Activated CD4-positive, alpha-beta T cell treated with anti-CD3 and anti-CD28 coated beads for 1 hour (primary cell): ENCODE measurements around the gene ZNF646.

Experiments
- DNase-seq: peaks from one replicate; pipeline ENCODE4 v3.0.0-alpha.2; 2020

The ZNF646 gene

DNA sequence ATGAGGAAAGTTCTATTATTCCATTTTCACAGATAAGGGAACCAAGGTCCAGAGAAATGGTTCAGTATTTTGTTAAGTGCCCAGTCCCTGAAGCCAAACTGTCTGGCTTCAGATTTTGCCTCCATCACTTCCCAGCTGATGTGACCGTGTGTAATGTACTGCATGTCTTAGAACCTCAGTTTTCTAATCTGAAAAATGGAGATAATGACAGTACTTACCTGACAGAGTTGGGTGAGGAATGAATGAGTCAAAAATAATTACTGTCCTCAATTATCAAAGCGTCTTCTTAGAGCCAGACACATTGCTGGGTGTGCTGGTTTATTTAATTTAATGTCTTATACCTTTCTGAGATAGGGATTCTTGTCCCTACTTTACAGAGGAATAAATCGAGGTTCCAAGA is 6.9 kb upstream of the ZNF646 start:
- DNase-seq: no peak

DNA sequence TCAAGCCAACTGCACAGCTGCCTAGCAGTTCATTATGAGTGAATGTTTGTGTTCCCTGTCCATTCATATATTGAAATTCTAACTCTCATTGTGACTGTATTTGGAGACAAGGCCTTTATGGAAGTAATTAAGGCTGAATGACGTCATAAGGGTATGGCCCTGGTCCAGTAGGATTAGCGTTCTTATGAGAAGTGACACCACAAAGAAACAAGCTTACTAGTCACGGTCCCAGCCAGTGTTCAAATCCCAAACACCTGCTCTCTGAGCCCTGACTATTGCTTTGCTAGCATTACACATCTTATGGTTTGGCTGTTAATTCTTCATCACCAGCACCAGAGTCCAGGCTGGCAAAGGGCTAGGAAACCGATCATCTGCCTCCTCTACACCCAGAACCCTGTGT is 2.4 kb upstream of the ZNF646 start:
- DNase-seq: no peak

DNA sequence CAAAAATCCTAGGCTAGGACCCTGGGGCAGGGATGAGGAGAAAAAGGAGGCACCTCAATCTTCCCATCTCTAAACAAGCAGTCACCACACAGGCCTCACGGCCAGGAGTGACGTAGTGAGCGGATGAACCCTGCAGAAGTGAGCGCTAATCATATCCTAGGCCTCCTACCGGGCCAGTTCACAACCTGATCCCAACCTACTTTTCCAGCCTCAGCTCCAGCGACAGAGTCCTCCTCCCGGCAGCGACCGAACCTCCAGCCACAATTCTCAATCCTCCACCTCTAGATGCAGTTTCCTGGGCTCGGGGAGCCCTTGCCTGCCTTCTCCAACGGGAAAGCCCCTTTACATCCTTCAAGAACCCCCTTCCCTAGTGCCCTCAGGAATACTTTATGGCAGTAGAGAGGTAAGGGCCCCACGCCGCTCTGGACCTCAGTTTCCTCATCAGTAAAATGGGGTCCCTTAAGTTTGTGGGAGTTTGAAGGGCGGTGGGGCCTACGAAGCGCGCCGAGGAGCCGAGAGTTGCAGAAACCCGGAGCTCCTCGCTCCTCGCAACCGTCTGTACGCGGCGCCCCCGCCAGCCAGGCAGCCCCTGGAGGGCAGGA is 1.6 kb upstream of the ZNF646 start:
- no peak for DNase-seq

DNA sequence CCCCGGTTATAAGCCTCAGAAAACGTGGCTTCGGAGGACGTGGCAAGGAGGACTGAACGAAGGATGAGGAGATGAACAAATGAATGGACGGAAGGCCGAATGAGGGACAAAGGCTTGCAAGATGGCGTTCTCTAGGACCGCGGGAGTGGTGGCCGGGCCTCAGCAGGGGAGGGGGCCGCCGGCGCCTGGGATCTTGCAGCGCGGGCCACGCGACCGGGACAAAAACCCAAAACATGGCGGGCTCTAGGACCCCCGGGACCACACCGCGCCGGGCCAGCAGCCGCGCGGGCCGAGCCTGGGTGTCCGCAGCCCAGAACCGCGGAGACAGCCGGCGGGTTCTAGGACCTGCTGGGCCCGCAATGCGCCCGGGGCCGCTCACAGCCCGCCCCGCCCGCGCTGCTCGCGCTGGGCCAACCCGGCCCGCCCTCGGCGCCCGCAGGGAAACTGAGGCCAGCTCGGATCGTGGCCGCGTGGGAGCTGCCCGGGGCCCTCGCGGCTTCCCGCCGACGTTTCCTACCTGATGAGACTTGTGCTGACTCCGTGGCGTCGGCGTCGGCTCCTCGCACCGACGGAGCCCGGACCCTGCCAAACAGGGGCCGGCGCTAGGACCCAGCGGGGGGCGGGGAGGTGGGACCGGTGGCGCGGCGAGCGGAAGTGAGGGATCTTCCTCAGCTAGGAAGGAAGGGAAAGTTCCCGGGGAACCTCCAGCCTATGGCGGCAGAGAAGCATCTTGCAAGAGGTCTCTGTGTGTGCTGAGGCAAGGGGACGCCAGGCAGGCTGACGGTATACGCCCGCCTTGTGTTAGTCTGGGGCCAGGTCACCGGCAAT is 866 bp upstream of the ZNF646 start:
- DNase-seq: peak; percentile 71

DNA sequence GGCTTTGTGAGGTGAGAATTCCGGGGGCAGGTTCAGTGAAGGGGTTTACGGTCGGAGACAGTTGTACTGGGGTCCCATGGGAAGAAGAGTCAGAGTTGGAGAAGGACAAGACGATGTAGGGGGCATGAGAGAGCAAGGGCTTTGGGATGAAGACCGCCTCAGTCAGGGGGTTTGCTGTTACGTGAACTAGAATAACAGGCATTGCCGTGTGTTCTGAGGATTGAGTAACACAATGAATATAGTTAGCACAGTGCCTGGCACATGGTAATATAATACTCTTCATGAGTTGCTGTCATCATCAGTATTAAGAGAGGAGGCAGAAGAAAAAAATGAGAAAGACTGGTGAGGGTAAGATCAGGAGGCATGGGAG is 577 bp downstream of the ZNF646 start:
- no peak for DNase-seq

DNA sequence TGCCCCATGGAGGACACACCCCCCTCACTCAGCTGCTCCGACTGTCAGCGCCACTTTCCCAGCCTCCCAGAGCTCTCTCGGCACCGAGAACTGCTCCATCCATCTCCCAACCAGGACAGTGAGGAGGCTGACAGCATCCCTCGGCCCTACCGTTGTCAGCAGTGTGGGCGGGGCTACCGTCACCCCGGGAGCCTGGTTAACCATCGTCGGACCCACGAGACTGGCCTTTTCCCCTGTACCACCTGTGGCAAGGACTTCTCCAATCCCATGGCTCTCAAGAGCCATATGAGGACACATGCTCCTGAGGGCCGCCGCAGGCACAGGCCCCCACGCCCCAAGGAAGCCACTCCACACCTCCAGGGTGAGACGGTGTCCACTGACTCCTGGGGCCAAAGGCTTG is 2.1 kb downstream of the ZNF646 start:
- DNase-seq: no peak

DNA sequence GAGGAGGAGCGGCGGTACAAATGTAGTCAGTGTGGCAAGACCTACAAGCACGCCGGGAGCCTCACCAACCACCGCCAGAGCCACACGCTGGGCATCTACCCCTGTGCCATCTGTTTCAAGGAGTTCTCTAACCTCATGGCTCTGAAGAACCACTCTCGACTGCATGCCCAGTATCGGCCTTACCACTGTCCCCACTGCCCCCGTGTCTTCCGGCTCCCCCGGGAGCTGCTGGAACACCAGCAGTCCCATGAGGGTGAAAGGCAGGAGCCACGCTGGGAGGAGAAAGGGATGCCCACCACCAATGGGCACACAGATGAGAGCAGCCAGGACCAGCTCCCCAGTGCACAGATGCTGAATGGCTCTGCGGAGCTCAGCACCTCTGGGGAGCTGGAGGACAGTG is 2.8 kb downstream of the ZNF646 start:
- DNase-seq: no peak

DNA sequence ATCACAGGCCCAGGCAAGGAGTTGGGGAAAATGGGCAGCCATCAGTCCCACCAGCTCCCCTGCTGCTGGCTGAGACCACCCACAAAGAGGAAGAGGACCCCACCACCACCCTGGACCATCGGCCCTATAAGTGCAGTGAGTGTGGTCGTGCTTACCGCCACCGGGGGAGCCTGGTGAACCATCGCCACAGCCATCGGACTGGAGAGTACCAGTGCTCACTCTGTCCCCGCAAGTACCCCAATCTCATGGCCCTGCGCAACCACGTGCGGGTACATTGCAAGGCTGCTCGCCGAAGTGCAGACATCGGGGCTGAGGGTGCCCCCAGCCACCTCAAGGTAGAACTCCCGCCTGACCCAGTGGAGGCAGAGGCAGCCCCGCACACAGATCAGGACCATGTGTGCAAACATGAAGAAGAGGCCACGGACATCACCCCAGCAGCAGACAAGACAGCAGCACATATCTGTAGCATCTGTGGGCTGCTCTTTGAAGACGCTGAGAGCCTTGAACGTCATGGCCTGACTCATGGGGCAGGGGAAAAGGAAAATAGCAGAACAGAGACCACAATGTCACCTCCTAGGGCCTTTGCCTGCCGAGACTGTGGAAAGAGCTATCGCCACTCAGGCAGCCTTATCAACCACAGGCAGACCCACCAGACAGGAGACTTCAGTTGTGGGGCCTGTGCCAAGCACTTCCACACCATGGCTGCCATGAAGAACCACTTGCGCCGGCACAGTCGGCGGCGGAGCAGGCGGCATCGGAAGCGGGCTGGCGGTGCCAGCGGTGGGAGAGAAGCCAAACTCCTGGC is 3.6 kb downstream of the ZNF646 start:
- no peak for DNase-seq

DNA sequence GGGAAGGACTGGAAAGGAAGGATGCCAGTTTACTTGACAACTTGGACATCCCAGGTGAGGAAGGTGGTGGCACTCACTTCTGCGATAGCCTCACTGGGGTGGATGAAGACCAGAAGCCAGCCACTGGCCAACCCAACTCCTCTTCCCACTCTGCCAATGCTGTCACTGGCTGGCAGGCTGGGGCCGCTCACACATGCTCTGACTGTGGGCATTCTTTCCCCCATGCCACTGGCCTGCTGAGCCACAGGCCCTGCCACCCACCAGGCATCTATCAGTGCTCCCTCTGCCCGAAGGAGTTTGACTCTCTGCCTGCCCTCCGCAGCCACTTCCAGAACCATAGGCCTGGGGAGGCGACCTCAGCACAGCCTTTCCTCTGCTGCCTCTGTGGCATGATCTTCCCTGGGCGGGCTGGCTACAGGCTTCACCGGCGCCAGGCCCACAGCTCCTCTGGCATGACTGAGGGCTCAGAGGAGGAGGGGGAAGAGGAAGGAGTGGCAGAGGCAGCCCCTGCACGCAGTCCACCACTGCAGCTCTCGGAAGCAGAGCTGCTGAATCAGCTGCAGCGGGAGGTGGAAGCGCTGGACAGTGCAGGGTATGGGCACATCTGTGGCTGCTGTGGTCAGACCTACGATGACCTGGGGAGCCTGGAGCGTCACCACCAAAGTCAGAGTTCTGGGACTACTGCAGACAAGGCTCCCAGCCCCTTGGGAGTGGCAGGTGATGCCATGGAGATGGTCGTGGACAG is 4.5 kb downstream of the ZNF646 start:
- no peak for DNase-seq

DNA sequence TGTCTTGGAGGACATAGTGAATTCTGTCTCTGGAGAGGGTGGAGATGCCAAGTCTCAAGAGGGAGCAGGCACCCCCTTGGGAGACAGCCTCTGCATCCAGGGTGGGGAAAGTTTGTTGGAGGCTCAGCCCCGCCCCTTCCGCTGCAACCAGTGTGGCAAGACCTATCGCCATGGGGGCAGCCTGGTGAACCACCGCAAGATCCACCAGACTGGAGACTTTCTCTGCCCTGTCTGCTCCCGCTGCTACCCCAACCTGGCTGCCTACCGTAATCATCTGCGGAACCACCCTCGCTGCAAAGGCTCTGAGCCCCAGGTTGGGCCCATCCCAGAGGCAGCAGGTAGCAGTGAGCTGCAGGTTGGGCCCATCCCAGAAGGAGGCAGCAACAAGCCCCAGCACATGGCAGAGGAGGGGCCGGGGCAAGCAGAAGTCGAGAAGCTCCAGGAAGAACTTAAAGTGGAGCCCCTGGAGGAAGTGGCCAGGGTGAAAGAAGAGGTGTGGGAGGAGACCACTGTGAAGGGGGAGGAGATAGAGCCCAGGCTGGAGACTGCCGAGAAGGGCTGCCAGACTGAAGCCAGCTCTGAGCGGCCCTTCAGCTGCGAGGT is 5.2 kb downstream of the ZNF646 start:
- DNase-seq: no peak

DNA sequence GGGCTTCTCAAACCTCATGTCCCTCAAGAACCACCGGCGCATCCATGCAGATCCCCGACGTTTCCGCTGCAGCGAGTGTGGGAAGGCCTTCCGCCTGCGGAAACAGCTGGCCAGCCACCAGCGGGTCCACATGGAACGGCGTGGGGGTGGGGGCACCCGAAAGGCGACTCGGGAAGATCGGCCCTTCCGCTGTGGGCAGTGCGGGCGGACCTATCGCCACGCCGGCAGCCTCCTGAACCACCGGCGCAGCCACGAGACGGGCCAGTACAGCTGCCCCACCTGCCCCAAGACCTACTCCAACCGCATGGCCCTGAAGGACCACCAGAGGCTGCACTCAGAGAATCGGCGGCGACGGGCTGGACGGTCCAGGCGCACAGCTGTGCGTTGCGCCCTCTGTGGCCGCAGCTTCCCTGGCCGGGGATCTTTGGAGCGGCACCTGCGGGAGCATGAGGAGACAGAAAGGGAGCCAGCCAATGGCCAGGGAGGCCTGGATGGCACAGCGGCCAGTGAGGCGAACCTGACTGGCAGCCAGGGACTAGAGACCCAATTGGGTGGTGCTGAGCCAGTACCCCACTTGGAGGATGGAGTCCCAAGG is 5.9 kb downstream of the ZNF646 start:
- no peak for DNase-seq

DNA sequence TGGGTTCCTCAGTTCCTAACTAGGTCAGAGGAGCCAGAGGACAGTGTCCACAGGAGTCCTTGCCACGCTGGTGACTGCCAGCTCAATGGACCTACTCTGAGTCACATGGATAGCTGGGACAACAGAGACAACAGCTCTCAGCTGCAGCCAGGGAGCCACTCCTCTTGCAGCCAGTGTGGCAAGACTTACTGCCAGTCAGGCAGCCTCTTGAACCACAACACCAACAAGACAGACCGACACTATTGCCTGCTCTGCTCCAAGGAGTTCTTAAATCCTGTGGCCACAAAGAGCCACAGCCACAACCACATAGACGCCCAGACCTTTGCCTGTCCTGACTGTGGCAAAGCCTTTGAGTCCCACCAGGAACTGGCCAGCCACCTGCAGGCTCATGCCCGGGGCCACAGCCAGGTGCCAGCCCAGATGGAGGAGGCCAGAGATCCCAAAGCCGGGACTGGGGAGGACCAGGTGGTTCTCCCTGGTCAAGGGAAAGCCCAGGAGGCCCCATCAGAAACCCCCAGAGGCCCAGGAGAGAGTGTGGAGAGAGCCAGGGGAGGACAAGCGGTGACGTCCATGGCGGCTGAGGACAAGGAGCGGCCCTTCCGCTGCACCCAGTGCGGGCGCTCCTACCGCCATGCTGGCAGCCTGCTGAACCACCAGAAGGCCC is 6.7 kb downstream of the ZNF646 start:
- DNase-seq: no peak

DNA sequence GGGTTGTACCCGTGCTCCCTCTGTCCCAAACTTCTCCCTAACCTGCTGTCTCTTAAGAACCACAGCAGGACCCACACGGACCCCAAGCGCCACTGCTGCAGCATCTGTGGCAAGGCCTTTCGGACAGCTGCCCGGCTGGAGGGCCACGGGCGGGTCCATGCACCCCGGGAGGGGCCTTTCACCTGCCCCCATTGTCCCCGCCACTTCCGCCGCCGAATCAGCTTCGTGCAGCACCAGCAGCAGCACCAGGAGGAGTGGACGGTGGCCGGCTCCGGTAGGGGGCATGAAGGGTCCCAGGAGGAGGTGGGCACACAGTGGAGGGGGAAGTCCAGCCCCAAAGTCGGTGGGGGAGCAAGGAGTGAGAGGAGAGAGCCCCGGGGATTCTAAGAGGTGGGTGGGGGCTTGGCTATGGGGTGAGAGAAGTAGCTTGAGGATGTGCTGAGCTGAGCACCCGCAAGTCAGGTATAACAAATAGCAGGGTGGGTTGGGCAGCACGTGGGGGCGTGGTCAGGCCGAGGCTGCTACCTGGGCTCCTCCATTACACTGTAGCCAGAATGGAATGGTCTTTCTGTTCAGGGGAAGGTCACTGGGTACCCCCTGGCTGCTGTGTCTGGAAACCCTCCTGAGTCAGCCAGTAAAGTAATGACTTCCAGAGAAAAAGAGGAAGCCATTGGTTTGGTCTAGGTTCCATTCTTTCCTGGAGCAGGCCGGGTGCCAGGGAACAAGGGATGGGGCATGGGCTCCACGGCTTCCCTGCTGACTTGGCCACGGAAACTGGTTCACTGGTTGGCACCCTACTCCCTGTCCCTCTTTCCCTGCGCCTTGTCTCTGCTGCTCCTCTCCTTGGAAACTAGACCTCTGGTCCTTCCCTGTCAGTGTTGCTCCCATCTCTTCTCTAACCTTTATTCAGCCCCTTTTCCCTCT is 7.5 kb downstream of the ZNF646 start:
- DNase-seq: no peak

DNA sequence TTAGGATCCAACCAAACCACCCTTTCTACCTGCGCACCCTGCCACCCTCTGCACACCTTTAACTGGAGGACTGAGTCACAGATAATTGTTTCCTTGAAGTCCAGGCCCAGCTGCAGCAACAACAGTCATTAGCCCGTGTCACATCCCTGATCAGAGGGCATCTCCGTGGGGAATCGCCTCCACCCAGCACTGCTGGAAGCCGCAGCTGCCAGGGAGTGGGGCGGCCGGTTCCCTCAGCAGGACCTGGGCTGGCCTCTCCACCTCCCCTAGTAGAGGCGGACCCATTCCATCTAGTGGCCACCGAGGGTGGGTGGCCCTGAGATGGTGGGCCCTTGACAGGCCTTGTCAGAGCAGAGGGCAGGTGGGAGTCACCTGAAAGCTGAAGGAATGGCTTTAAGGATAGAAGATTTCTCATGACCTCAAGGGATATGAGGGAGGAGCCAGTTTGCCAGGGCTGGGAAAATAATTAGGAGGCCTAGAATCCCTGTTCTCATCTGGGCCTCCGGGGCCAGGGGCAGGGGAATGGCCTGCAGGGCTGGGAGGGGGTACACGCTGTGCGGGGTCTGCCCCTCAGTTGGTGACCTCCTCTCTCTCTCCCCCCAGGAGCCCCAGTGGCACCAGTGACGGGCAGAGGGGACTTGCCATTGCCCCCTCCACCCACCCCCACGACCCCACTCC is 8.3 kb downstream of the ZNF646 start:
- DNase-seq: no peak

DNA sequence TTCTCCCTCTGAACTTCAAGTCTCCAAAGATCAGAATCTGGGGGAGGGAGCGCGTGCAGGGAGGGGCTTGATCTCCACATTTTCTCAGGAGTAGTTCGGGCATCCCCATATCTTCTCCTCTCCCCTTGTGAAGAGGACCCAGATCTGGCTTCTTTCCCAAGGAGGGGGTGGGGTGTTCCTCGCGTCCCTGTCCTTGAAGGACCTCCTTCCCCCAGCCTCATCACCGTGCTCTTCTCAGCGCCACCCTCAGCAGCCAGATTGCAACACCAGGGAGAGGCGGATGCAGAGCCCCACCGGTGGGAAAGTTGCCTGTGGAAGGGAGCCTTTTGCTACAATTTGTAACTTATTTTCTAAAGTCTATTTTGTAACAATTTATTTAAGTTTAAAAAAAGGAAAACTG is 8.9 kb downstream of the ZNF646 start:
- DNase-seq: no peak

DNA sequence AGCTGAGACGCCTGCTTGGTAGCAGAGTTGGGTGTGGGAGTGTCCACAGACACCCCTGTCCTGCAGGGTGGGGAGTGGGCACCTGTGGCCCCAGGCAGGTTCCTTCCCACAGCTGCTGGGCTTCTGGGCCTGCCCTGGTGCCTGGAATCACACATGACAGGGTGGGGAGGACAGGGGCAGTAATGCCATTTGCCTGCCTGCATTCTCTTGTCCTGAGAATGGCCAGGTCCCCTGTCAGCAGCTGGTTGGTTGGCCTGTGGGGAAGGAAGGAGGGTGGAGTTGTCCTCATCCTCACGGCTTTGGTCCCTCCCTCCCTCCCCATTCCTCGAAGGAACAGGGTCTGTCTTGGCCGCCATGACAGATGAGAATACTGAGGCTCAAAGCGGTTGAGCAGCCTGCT is 9.3 kb downstream of the ZNF646 start:
- no peak for DNase-seq

DNA sequence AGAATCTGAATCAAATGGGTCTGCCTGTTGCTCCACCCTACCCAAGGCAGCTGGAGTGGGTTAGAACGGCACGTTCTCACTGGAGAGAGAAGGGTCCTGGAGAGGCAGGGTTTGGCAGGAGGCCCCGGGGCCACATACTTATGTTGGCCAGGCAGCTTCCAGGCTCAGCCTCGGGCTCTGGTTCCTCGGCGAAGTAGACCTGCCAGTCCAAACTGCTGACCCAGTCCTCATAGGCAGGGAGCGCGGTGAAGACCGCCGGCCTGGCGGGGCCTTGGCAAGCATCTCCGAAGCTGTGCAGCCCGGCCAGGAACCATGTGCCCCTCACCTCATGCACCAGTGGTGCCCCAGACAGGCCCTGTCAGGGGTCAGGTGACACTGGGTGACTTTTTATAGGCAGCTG is 9.8 kb downstream of the ZNF646 start:
- no peak for DNase-seq

DNA sequence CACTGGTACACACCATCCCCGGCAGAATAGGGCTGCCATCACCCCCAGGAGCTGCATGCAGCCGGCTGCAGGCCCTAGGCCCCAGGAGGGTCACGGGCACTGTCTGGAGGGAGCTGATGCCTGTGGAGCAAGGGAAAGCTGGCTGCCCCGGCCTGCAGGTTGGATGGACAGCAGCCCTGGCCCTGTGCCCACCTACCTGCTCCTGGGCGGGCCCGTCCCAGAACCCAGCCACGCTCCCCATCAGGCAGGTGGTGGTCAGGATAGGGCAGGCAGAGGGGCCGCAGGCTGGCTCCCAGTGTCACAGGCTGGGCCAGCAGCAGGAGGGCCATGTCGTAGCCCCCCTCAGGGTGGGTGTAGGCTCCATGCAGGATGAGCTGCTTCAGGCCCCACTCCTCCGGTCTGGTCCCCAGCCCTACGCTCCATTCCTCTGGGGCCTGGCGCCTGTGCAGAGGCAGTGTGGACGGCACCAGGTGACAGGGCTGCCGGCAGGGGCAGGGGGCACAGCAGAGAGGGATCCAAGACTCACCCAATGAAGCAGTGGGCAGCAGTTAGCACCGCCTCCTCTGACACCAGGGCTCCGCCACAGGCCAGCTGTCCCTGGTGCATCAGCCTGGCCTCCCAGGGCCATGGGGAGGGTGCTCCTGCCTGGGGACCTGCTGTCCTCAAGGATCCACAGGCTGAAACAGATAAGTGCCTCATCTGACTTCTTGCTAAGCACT is 10.5 kb downstream of the ZNF646 start:
- DNase-seq: no peak

DNA sequence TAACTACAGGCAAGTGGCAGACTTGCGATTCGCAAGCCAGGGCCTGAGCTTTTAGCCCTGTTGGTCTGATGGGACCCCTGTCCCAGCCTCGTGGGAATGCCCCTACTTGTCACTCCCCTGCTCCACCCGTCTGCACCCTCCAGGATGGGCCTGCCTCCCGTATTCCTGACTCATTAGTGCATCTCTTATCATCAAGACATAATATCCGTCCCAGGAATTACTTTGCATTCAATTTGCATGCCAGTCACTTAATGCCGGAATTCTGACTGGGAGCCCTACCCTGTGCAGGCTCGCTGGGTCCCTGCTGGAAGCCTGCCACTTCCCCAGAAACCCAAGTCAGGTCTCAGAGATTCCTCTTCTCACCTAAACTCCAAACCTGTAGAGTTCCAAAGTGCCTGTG is 11.2 kb downstream of the ZNF646 start:
- no peak for DNase-seq
